SU-DHL-6 (cell line): Measurements from ENCODE around the gene PIGR.

Experiments
- CTCF ChIP-seq: fragments of 200-600 bp; sonication (generic); IDR thresholded peaks from one replicate; pipeline ENCODE4 v1.5.1; 2017; ENCODE audit warnings: antibody characterized with exemption, mild to moderate bottlenecking, low read length, moderate library complexity; ENCODE audit not compliant: insufficient read depth, poor library complexity, severe bottlenecking
- EZH2phosphoT487 ChIP-seq: fragments of 200-600 bp; sonication (generic), shearing (Covaris generic); conservative IDR thresholded peaks from 2 replicates; pipeline ENCODE4 v1.6.1; 2018; ENCODE audit warnings: mild to moderate bottlenecking, antibody characterized with exemption, low read length, moderate library complexity, mixed read lengths

GRCh38 chr1:206963119-206963712 is 16.9 kb upstream of the PIGR start:
- TF ChIP-seq CTCF (no peak), EZH2phosphoT487 (no peak)
